GM13976 (cell line): ENCODE measurements around the gene DSCAML1.

Experiments used
- DNase-seq: peaks from one replicate; pipeline ENCODE4 v3.0.0; 2012; ENCODE audit warnings: low spot score
- in situ Hi-C: fragments of 300-500 bp; cut with MboI; formaldehyde crosslinking; loops from one replicate; pipeline ENCODE4 v1.12.0; 2022; ENCODE audit warnings: low sequenced_read_pairs, mixed read lengths, inconsistent platforms; ENCODE audit not compliant: unreplicated experiment
- TF ChIP-seq, protein P1 (sequence below): IDR thresholded peaks from 2 replicates; pipeline ENCODE4 v1.5.1; 2012; ENCODE audit warnings: borderline replicate concordance, mild to moderate bottlenecking; ENCODE audit not compliant: insufficient read depth; ENCODE audit errors: extremely low read depth, missing control alignments, control extremely low read depth

Gene DSCAML1

GRCh38 chr11:117733316-117733715, 63.7 kb downstream of the DSCAML1 start:
- TF ChIP-seq, protein P1, sequence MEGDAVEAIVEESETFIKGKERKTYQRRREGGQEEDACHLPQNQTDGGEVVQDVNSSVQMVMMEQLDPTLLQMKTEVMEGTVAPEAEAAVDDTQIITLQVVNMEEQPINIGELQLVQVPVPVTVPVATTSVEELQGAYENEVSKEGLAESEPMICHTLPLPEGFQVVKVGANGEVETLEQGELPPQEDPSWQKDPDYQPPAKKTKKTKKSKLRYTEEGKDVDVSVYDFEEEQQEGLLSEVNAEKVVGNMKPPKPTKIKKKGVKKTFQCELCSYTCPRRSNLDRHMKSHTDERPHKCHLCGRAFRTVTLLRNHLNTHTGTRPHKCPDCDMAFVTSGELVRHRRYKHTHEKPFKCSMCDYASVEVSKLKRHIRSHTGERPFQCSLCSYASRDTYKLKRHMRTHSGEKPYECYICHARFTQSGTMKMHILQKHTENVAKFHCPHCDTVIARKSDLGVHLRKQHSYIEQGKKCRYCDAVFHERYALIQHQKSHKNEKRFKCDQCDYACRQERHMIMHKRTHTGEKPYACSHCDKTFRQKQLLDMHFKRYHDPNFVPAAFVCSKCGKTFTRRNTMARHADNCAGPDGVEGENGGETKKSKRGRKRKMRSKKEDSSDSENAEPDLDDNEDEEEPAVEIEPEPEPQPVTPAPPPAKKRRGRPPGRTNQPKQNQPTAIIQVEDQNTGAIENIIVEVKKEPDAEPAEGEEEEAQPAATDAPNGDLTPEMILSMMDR, result no peak
- DNase-seq, result no peak
- in situ Hi-C loops, result no loop called here

GRCh38 chr11:117731722-117732290, 65.2 kb downstream of the DSCAML1 start:
- no peak for DNase-seq
- TF ChIP-seq, protein P1, result no peak
- in situ Hi-C loops, result no loop called here

- TF ChIP-seq, protein P1, result no peak
- in situ Hi-C loops, result no loop called here
- no peak for DNase-seq
Measured at GRCh38 chr11:117730208-117730800, 66.7 kb downstream of the DSCAML1 start.

DNA sequence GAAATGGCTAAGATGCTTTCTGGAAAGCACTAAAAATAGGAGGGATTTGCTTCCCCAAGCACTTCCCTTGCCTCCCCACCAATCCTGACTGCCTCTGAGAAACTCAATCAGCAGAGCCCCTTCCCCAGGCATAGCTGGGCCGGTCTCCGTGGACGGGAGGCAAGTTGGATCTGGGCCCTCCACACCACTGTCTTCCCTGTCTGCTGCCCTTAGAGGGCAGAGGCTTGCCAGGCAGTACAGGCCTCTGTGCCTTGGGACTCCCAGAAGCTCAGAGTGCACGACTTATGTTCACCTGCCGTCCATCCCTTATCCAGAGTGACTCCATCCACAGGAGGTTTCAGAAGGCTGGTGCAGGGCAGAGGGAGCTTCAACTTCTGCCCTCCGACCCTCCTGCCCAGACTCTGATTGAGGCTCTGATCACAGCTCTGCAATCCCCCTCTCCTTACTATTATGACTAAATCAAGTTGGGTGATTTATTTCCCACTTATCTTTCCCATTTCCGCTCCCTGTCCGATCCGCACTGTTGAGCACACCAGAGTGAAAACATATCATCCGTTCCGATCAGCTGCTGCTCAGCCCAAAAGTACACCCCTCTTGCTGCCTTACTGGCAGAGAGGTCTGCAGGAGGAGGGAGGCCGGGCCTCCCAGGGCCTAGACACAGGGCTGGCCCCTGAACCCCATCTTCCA, 71.8 kb downstream of the DSCAML1 start:
- TF ChIP-seq, protein P1, result no peak
- no peak for DNase-seq
- in situ Hi-C loops, result no loop called here

DNA sequence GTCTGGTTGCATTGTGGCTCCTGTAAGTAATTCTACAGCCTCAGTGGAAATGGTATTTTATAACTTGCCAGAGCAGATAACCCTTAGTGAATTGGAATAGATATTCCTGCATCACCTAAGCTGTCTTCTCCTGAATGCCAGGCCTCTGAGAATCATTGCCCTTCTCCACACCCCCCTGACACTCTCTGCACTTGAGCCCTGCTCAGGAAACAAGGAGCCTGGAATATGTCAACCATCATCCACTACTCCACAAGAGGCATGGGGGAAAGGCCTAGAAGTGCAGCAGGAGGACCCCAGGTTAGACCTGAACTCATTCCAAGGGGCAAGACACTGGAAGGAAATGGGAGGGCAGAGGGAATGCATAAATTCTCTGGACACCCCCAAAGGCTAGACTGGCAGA, 72.4 kb downstream of the DSCAML1 start:
- TF ChIP-seq, protein P1, result no peak
- in situ Hi-C loops, result no loop called here
- DNase-seq, result no peak

GRCh38 chr11:117724104-117724503, 72.9 kb downstream of the DSCAML1 start:
- in situ Hi-C loops, result no loop called here
- TF ChIP-seq, protein P1, result no peak
- no peak for DNase-seq
